T-helper 2 cell treated with Interferon-gamma antibody and Interleukin-4, amounts not matched to agents 5 μg/mL and 100 μg/mL, for 36 hours (primary cell): Measurements from ENCODE around the gene PLCXD1.
"Not testable (repeated sequence)": the region's sequence is repeated elsewhere in the genome, so short reads cannot be mapped to it uniquely, and the experiment has no call there.

ENCODE experiments used
- DNase-seq: peaks from one replicate; pipeline ENCODE4 v3.0.0; 2021; ENCODE audit warnings: low spot score
- H3K27ac Mint-ChIP-seq: one replicate; pipeline ENCODE4 v1.8.0; 2021; ENCODE audit warnings: mild to moderate bottlenecking, mixed read lengths
- H3K27me3 Mint-ChIP-seq: one replicate; pipeline ENCODE4 v1.8.0; 2021; ENCODE audit warnings: low read depth, mixed read lengths
- H3K36me3 Mint-ChIP-seq: one replicate; pipeline ENCODE4 v1.8.0; 2021; ENCODE audit warnings: low read depth, mixed read lengths
- H3K4me1 Mint-ChIP-seq: one replicate; pipeline ENCODE4 v1.8.0; 2021; ENCODE audit warnings: low read depth, mixed read lengths
- H3K4me3 Mint-ChIP-seq: one replicate; pipeline ENCODE4 v1.8.0; 2022; ENCODE audit warnings: mild to moderate bottlenecking, moderate library complexity, mixed read lengths
- H3K9me3 Mint-ChIP-seq: one replicate; pipeline ENCODE4 v1.8.0; 2021; ENCODE audit warnings: mixed read lengths

The PLCXD1 gene

DNA sequence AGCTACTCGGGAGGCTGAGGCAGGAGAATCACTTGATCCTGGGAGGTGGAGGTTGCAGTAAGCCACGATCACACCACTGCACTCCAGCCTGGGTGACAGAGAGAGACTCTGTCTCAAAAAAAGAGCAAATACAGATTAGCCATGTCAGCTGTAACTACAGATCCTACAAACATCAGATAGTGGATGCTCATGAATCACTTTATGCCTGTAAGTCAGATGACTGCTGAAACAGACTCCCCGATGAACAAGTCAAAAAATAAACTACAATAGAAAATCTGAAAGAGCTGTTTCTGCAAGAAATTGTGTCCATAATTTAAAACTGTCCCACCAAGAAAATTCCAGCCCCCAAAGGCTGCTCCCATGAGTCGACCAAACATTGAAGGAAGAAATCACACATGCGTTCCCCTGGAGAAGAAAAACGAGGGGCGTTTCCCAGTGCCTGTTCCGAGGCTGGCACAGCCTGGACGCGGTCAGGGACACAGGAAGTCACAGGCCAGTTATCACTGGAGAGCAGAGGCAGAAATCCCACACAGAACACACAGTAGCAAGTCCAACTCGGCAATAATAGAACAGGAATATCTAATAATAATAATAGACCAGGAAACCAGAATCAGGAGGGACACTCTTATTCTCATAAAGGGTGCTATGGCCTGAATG, 67.4 kb downstream of the PLCXD1 start:
- Mint-ChIP-seq H3K27me3 (no peaks in the 10 kb centered on the region), H3K27ac (no peak overlapping the region), H3K36me3 (peaks cover 14% of the 10 kb centered on the region), H3K4me1 (no peaks in the 10 kb centered on the region), H3K9me3 (no peaks in the 10 kb centered on the region), H3K4me3 (no peak overlapping the region)
- no peak for DNase-seq

GRCh38 chrX:349196-349595, 68.0 kb downstream of the PLCXD1 start:
- DNase-seq, result no peak
- no peaks in the 10 kb centered on the region for H3K4me1 Mint-ChIP-seq
- no peak overlapping the region for H3K27ac Mint-ChIP-seq
- H3K4me3 Mint-ChIP-seq, result no peak overlapping the region
- H3K36me3 Mint-ChIP-seq, result peaks cover 14% of the 10 kb centered on the region
- no peaks in the 10 kb centered on the region for H3K9me3 Mint-ChIP-seq
- H3K27me3 Mint-ChIP-seq, result no peaks in the 10 kb centered on the region

DNA sequence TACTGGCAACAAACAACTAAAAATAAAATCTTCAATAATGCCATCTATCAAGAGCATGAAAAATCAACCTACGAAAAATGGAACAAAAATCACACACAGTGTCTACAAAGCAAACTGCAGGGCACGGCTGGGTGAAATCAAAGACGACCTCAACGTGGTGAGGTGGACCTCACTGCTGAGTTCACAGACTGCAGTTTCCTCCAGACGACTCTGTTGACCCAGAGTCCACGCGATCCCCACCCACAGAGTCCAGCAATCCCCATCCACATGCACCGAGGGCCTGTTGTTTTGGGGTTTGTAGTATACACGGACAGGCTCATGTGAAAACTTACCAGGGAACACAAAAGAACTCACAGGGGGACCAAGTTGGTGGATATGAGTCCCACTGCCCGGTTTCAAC, 68.5 kb downstream of the PLCXD1 start:
- peaks cover under 1% of the 10 kb centered on the region for H3K4me1 Mint-ChIP-seq
- DNase-seq, result no peak
- no peak overlapping the region for H3K27ac Mint-ChIP-seq
- H3K36me3 Mint-ChIP-seq, result peaks cover 12% of the 10 kb centered on the region
- no peaks in the 10 kb centered on the region for H3K27me3 Mint-ChIP-seq
- no peaks in the 10 kb centered on the region for H3K9me3 Mint-ChIP-seq
- no peak overlapping the region for H3K4me3 Mint-ChIP-seq

GRCh38 chrX:350148-350533, 69.0 kb downstream of the PLCXD1 start:
- Mint-ChIP-seq H3K27me3 (no peaks in the 10 kb centered on the region), H3K4me3 (no peak overlapping the region), H3K36me3 (peaks cover 9% of the 10 kb centered on the region), H3K9me3 (no peaks in the 10 kb centered on the region), H3K27ac (no peak overlapping the region), H3K4me1 (peaks cover 2% of the 10 kb centered on the region)
- no peak for DNase-seq

DNA sequence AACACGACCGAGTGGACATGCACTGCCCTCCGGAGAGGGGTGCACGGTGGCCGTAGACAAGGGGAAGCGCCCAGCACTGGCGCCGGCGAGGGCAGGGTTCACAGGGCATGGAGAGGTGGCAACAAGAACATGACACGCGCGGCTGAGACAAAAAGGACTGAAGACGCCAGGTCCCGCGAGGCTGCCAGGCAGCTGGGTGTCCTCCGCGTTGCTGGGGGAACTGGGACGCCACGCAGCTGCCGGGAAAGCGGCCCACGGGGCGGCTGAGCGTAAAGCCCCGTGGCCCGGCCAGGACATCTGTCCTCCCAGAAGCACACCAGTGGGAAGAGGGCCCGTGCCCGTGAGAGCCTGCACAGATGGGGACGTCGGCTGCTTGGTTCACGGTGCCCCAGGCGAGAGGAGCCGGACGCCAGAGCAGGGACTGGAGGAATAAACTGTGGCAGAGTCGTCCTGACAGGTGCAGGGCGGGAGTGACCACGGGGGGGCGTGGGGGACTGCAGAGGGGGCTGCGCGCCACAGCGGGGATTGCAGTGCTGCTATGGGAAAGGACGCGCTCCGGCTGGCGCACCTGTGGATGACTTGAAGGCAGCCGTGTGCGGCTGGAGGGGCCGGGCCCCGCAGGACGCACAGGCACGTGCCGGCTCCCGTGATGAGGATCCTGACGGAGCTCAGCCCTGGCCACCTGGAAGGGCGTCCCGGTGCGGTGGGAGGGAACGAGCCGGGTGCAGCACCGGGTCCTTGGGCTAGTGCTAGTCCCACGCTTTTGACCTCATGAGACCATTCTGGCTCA, 69.5 kb downstream of the PLCXD1 start:
- Mint-ChIP-seq H3K27me3 (no peaks in the 10 kb centered on the region), H3K27ac (no peak overlapping the region), H3K36me3 (peaks cover 8% of the 10 kb centered on the region), H3K9me3 (no peaks in the 10 kb centered on the region), H3K4me1 (peaks cover 2% of the 10 kb centered on the region), H3K4me3 (no peak overlapping the region)
- no peak for DNase-seq

DNA sequence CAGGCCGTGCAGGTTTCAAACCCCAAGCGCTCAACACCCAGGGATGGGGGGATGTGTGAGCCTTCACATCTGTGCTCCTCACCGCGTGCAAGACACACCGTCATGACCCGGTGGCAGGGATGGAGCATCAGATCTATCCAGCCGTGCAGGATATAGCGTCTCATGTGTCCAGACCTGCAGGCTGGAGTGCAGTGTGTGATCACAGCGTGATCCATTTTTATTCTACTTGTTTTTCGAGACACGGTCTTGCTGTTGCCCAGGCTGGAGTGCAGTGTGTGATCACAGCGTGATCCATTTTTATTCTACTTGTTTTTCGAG, 70.1 kb downstream of the PLCXD1 start:
- peaks cover 11% of the 10 kb centered on the region for H3K36me3 Mint-ChIP-seq
- H3K27ac Mint-ChIP-seq, H3K9me3 Mint-ChIP-seq, H3K27me3 Mint-ChIP-seq, DNase-seq, H3K4me1 Mint-ChIP-seq, H3K4me3 Mint-ChIP-seq: not testable (repeated sequence)

- Mint-ChIP-seq H3K9me3 (no peaks in the 10 kb centered on the region), H3K36me3 (peaks cover 15% of the 10 kb centered on the region), H3K27ac (no peak overlapping the region), H3K4me3 (no peak overlapping the region), H3K27me3 (no peaks in the 10 kb centered on the region), H3K4me1 (peaks cover 5% of the 10 kb centered on the region)
- no peak for DNase-seq
Observed at GRCh38 chrX:351736-352135, 70.6 kb downstream of the PLCXD1 start.

- H3K4me3 Mint-ChIP-seq, result no peak overlapping the region
- no peaks in the 10 kb centered on the region for H3K27me3 Mint-ChIP-seq
- no peak for DNase-seq
- peaks cover 10% of the 10 kb centered on the region for H3K4me1 Mint-ChIP-seq
- peaks cover 19% of the 10 kb centered on the region for H3K36me3 Mint-ChIP-seq
- H3K27ac Mint-ChIP-seq, result no peak overlapping the region
- H3K9me3 Mint-ChIP-seq, result peaks cover 1% of the 10 kb centered on the region
Observed at GRCh38 chrX:352181-352580, 71.0 kb downstream of the PLCXD1 start.

DNA sequence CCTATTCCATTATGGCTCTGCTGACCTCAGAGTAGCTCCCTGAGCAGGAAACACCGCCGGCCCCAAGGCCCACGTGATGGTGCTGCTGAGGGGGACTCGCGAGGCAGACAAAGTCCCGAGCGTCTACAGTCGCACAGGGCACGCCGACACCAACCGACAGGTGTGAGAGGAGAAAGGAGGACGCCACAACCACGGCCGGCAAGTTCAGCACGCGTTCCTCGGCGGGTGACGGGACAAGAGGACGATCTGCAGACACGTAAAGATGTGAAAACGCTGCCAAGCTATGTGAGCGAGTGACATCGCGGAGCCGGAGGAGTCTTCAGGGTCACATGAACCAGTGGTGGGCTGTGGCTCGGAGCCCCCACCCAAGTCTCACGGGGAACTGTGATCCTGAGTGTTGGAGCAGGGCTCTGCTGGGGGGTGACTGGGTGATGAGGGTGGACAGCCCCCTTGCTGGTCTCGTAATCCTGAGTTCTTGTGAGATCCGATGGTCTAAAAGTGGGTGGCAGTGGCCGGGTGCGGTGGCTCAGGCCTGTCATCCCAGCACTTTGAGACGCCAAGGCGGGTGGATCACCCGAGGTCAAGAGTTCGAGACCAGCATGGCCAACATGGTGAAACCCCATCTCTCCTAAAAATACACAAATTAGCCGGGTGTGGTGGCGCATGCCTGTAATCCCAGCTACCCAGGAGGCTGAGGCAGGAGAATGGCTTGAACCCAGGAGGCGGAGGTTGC, 71.6 kb downstream of the PLCXD1 start:
- H3K27ac Mint-ChIP-seq, result no peak overlapping the region
- no peak for DNase-seq

More for the DNA sequence above, 71.6 kb downstream of the PLCXD1 start:
- Mint-ChIP-seq H3K4me3 (no peak overlapping the region), H3K4me1 (peaks cover 16% of the 10 kb centered on the region), H3K36me3 (peaks cover 25% of the 10 kb centered on the region), H3K9me3 (peaks cover 7% of the 10 kb centered on the region), H3K27me3 (no peaks in the 10 kb centered on the region)
